H9 (cell line): ENCODE data around the gene CLEC14A. TPM values are rescaled to one million over a fixed set of nuclear protein-coding genes. Genes with fewer than 3 reads are reported as not detected.
A peak's percentile ranks its signal among the peaks of the same experiment; 100 is the strongest.

Experiments
- DNase-seq: peaks from one replicate; pipeline ENCODE4 v3.0.0-alpha.2; 2017
- H2AFZ ChIP-seq: one replicate; pipeline ENCODE4 v1.6.1; 2013; ENCODE audit warnings: mild to moderate bottlenecking, low read length, control low read depth, moderate library complexity
- H2AK5ac ChIP-seq: 2 replicates; pipeline ENCODE4 v1.6.1; 2013; ENCODE audit warnings: low read length, control low read depth, mixed read lengths; ENCODE audit not compliant: insufficient read length
- H2BK120ac ChIP-seq: one replicate; pipeline ENCODE4 v1.6.1; 2013; ENCODE audit warnings: low read depth, mild to moderate bottlenecking, low read length, control low read depth, inconsistent platforms; ENCODE audit not compliant: poor library complexity, severe bottlenecking
- H2BK12ac ChIP-seq: 2 replicates; pipeline ENCODE4 v1.6.1; 2013; ENCODE audit warnings: low read length, control low read depth, mixed read lengths, low read depth; ENCODE audit not compliant: insufficient read length
- H2BK15ac ChIP-seq: 2 replicates; pipeline ENCODE4 v1.6.1; 2013; ENCODE audit warnings: low read depth, low read length, control low read depth
- H2BK20ac ChIP-seq: one replicate; pipeline ENCODE4 v1.6.1; 2013; ENCODE audit warnings: low read depth, mild to moderate bottlenecking, low read length, control low read depth, inconsistent platforms; ENCODE audit not compliant: poor library complexity, severe bottlenecking
- H2BK5ac ChIP-seq: 2 replicates; pipeline ENCODE4 v1.6.1; 2013; ENCODE audit warnings: low read length, control low read depth, mixed read lengths; ENCODE audit not compliant: insufficient read length
- H3K14ac ChIP-seq: 2 replicates; pipeline ENCODE4 v1.6.1; 2013; ENCODE audit warnings: low read length, control low read depth; ENCODE audit not compliant: insufficient read depth
- H3K18ac ChIP-seq: 2 replicates; pipeline ENCODE4 v1.6.1; 2013; ENCODE audit warnings: low read depth, mild to moderate bottlenecking, mixed read lengths, low read length, control low read depth; ENCODE audit not compliant: insufficient read length
- H3K23ac ChIP-seq: 2 replicates; pipeline ENCODE4 v1.6.1; 2013; ENCODE audit warnings: low read length, control low read depth, mixed read lengths, low read depth; ENCODE audit not compliant: insufficient read length
- H3K23me2 ChIP-seq: 2 replicates; pipeline ENCODE4 v1.6.1; 2013; ENCODE audit warnings: low read depth, mild to moderate bottlenecking, mixed read lengths, low read length, control low read depth; ENCODE audit not compliant: insufficient read length, poor library complexity, severe bottlenecking
- H3K27ac ChIP-seq: 2 replicates; pipeline ENCODE4 v1.5.1; 2013; ENCODE audit warnings: low read length, control low read depth, mixed read lengths, low read depth; ENCODE audit not compliant: insufficient read length
- H3K27me3 ChIP-seq: 2 replicates; pipeline ENCODE4 v1.6.1; 2013; ENCODE audit warnings: low read length, control low read depth, inconsistent platforms; ENCODE audit not compliant: insufficient read depth
- H3K4ac ChIP-seq: 2 replicates; pipeline ENCODE4 v1.6.1; 2013; ENCODE audit warnings: low read depth, mild to moderate bottlenecking, control low read depth, inconsistent platforms, low read length, moderate library complexity
- H3K4me1 ChIP-seq: 2 replicates; pipeline ENCODE4 v1.6.1; 2013; ENCODE audit warnings: low read length, control low read depth, inconsistent platforms; ENCODE audit not compliant: insufficient read depth
- H3K4me2 ChIP-seq: 2 replicates; pipeline ENCODE4 v1.6.1; 2013; ENCODE audit warnings: low read length, control low read depth, mixed read lengths; ENCODE audit not compliant: insufficient read length, insufficient read depth
- H3K56ac ChIP-seq: 2 replicates; pipeline ENCODE4 v1.6.1; 2013; ENCODE audit warnings: low read depth, mild to moderate bottlenecking, mixed read lengths, low read length, control low read depth; ENCODE audit not compliant: insufficient read length
- H3K79me1 ChIP-seq: 2 replicates; pipeline ENCODE4 v1.6.1; 2013; ENCODE audit warnings: low read depth, mild to moderate bottlenecking, moderate library complexity, low read length, control low read depth, inconsistent platforms; ENCODE audit not compliant: insufficient read depth, poor library complexity, severe bottlenecking
- H3K79me2 ChIP-seq: 2 replicates; pipeline ENCODE4 v1.6.1; 2013; ENCODE audit warnings: low read length, control low read depth, inconsistent platforms; ENCODE audit not compliant: insufficient read depth
- H3K9ac ChIP-seq: 2 replicates; pipeline ENCODE4 v1.6.1; 2013; ENCODE audit warnings: low read length, control low read depth, mixed read lengths; ENCODE audit not compliant: insufficient read length; ENCODE audit errors: extremely low read depth
- H3K9me3 ChIP-seq: one replicate; pipeline ENCODE4 v1.6.1; 2013; ENCODE audit warnings: low read depth, low read length, inconsistent platforms; ENCODE audit not compliant: control insufficient read depth
- H3T11ph ChIP-seq: one replicate; pipeline ENCODE4 v1.6.1; 2013; ENCODE audit warnings: mild to moderate bottlenecking, low read length, control low read depth, inconsistent platforms
- H4K20me1 ChIP-seq: one replicate; pipeline ENCODE4 v1.6.1; 2013; ENCODE audit not compliant: control insufficient read depth, insufficient read length, insufficient read depth
- H4K5ac ChIP-seq: 2 replicates; pipeline ENCODE4 v1.6.1; 2013; ENCODE audit warnings: low read depth, mild to moderate bottlenecking, mixed read lengths, low read length, control low read depth; ENCODE audit not compliant: insufficient read length
- H4K8ac ChIP-seq: replicated peaks from 2 replicates; pipeline ENCODE4 v1.6.1; 2013; ENCODE audit warnings: low read length, control low read depth, mixed read lengths, low read depth; ENCODE audit not compliant: insufficient read length
- H4K91ac ChIP-seq: 2 replicates; pipeline ENCODE4 v1.6.1; 2013; ENCODE audit warnings: low read depth, mild to moderate bottlenecking, moderate library complexity, mixed read lengths, low read length, control low read depth; ENCODE audit not compliant: insufficient read length
- H3K27ac Mint-ChIP-seq, 3 experiments: 2 replicates in 2 of 3; 3 replicates in 1 of 3; pipeline ENCODE4 v1.8.0; 2020 to 2021; ENCODE audit warnings: mixed read lengths in 3 of 3, mild to moderate bottlenecking in 1 of 3, moderate library complexity in 1 of 3
- H3K27me3 Mint-ChIP-seq: 2 replicates; pipeline ENCODE4 v1.8.0; 2021; ENCODE audit warnings: low read depth, mild to moderate bottlenecking, moderate library complexity, mixed read lengths
- H3K36me3 Mint-ChIP-seq, 3 experiments: 2 replicates in 2 of 3; 3 replicates in 1 of 3; pipeline ENCODE4 v1.8.0; 2020 to 2021; ENCODE audit warnings: low read depth in 3 of 3, mixed read lengths in 3 of 3; ENCODE audit not compliant: insufficient read depth in 1 of 3
- H3K4me1 Mint-ChIP-seq, 2 experiments: 2 replicates each; pipeline ENCODE4 v1.8.0; 2020; ENCODE audit warnings: mixed read lengths in 2 of 2
- H3K4me3 Mint-ChIP-seq, 2 experiments: 2 replicates in 1 of 2; 3 replicates in 1 of 2; pipeline ENCODE4 v1.8.0; 2020 to 2021; ENCODE audit warnings: mild to moderate bottlenecking in 2 of 2, mixed read lengths in 2 of 2, moderate library complexity in 1 of 2
- H3K9me3 Mint-ChIP-seq, 2 experiments: 2 replicates in 1 of 2; 3 replicates in 1 of 2; pipeline ENCODE4 v1.8.0; 2020; ENCODE audit warnings: mild to moderate bottlenecking in 2 of 2, mixed read lengths in 2 of 2, moderate library complexity in 1 of 2
- CTCF ChIP-seq: fragments of 200-600 bp; sonication (generic); conservative IDR thresholded peaks from 3 replicates; pipeline ENCODE4 v1.8.0; 2021; ENCODE audit warnings: antibody characterized with exemption, mild to moderate bottlenecking
- WGBS: extraction: QIAGEN DNeasy Blood & Tissue Kit; methylation state at CpG from one replicate; pipeline ENCODE4 v1.1.7; 2013; ENCODE audit warnings: missing lambda C conversion rate, low lambda C conversion rate, mixed read lengths; ENCODE audit not compliant: insufficient read length; ENCODE audit errors: extremely low coverage; 5-methylcytosine and 5-hydroxymethylcytosine counted together
- total RNA-seq: library from RNA; stranded (reverse); gene quantifications from 2 replicates; pipeline ENCODE4 v1.2.1, GENCODE V29; 2021

Gene CLEC14A
- total RNA-seq, 1 experiment from 2014 or later, result not detected

GRCh38 chr14:38209572-38210557 is 46.0 kb downstream of the CLEC14A start:
- no peak overlapping the region for H3K56ac ChIP-seq
- peak overlapping the region; percentile 62 for H3K4me2 ChIP-seq
- no peak overlapping the region for H2AK5ac ChIP-seq
- no peak for DNase-seq
- Mint-ChIP-seq H3K9me3 (peaks cover 13 to 18% of the 10 kb centered on the region in 2 experiments), H3K27ac (no peak overlapping the region), H3K4me3 (peak overlapping the region; percentile 50 to 83), H3K36me3 (peaks cover 0 to 6% (median 0%) of the 10 kb centered on the region in 3 experiments; a peak in 3 of 7 replicates), H3K4me1 (peaks cover 31 to 47% of the 10 kb centered on the region in 2 experiments), H3K27me3 (peaks cover 95% of the 10 kb centered on the region)
- H4K20me1 ChIP-seq, result no peaks in the 10 kb centered on the region
- H3K4ac ChIP-seq, result no peak overlapping the region
- H3K27me3 ChIP-seq, result peaks cover 65% of the 10 kb centered on the region
- H2BK20ac ChIP-seq, result no peak overlapping the region
- no peak overlapping the region for H3T11ph ChIP-seq
- no peak overlapping the region for H2BK5ac ChIP-seq
- H3K9ac ChIP-seq, result no peak overlapping the region
- H3K79me2 ChIP-seq, result no peaks in the 10 kb centered on the region
- no peaks in the 10 kb centered on the region for H3K9me3 ChIP-seq
- no peak overlapping the region for H4K91ac ChIP-seq
- no CpG with 5 or more reads among the region's 69 CpGs for whole genome bisulfite sequencing
- no peak overlapping the region for H4K5ac ChIP-seq
- H2AFZ ChIP-seq, result no peak overlapping the region
- no peak overlapping the region for H3K23ac ChIP-seq
- no peak overlapping the region for H3K27ac ChIP-seq
- H3K79me1 ChIP-seq, result no peaks in the 10 kb centered on the region
- no peak overlapping the region for H2BK12ac ChIP-seq
- TF ChIP-seq CTCF, result no peak
- H3K14ac ChIP-seq, result no peak overlapping the region
- H3K18ac ChIP-seq, result no peak overlapping the region
- peaks cover 19% of the 10 kb centered on the region for H3K23me2 ChIP-seq
- no peak overlapping the region for H4K8ac ChIP-seq
- H3K4me1 ChIP-seq, result 0 out of 2 replicates have a peak, but pooled peaks cover 2% of the 10 kb centered on the region
- no peak overlapping the region for H2BK15ac ChIP-seq
- no peak overlapping the region for H2BK120ac ChIP-seq
